Measurements from ENCODE around the gene EFCAB6. TPM values are rescaled to one million over a fixed set of nuclear protein-coding genes. Genes with fewer than 3 reads are reported as not detected.

EFCAB6 gene
- total RNA-seq, 1 donor from 2014 or later = 0.26 TPM

GRCh38 chr22:43487311-43488030 is 324.6 kb downstream of the EFCAB6 start:
- DNase-seq (ENCODE audit: low read depth, low spot score) = no peak

GRCh38 chr22:43485502-43486089 is 326.5 kb downstream of the EFCAB6 start:
- no peak for DNase-seq (ENCODE audit: low read depth, low spot score)

GRCh38 chr22:43484227-43484626 is 327.9 kb downstream of the EFCAB6 start:
- no peak for DNase-seq (ENCODE audit: low read depth, low spot score)

- DNase-seq (ENCODE audit: low read depth, low spot score) = no peak
Observed at GRCh38 chr22:43483669-43484068, 328.4 kb downstream of the EFCAB6 start.

- DNase-seq (ENCODE audit: low read depth, low spot score) = no peak
Observed at GRCh38 chr22:43483266-43483665, 328.8 kb downstream of the EFCAB6 start.

DNA sequence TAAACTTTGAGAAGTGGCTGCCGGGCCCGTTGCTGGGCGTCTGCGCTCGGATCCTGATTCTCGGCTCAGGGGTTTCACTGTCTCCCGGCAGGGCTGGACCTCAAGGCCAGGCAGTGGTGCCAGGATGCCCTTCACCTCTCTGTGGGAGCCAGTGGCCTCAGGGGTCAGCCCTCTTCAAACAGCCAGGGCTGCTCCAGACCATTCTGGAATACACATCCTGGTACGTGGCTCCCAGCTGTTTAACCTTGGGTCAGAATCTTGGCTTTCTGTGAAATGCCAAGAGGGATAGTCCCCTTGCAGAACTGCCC is 329.8 kb downstream of the EFCAB6 start:
- DNase-seq (ENCODE audit: low read depth, low spot score) = no peak

DNA sequence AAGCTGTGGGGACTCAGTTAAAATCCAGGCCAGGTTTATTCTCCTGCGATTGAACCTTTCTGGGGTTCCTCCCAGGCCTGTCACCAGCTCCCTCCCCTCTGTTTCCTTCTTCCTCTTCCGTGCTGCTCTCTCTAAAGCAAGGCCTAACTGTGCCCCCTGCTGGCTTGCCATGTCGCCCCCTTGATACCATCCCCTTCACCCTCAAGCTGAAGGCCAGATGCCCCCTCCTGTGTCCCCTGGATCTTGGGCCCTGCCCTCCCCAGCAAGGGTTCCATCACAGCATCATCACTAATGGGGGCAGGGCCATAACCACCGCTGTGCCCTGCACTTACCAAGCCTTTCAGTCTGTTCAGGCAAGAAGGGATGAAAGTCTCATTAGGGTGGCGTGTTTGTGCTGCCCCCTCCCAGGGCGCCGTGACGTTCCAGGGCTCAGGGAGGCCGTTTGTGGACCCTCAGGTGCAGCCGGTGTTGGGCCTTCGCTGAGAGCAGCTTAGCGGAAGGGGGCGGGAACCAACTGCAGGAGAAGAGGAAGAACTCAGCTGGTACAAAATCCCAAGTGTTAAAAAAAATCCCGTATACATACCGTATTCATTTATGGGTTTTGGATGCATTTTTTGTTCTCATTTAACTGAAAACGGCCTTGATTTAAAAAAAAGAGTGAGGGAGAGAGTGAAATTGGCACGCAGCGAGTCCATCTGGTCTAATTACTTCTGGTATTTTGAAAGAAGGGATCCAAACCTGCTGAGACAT is 330.4 kb downstream of the EFCAB6 start:
- DNase-seq (ENCODE audit: low read depth, low spot score) = no peak

DNA sequence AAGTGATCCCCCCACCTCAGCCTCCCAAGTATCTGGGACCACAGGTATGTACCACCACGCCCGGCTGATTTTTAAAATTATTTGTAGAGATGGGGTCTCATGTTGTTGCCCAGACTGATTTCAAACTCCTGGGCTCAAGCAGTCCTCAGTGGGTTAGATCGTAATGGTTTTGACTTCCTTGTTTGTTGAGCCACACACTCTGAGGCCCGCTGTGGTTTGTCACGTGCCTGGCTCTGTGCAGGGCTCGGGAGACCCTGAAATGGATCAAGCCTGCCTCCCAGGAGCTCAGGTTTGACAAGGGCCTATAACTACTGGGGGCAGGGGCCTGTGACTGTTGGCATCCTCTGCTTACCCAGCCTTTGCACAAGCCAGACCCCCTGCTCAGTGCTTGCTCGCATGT is 332.1 kb downstream of the EFCAB6 start:
- DNase-seq (ENCODE audit: low read depth, low spot score) = no peak

GRCh38 chr22:43479301-43479950 is 332.7 kb downstream of the EFCAB6 start:
- DNase-seq (ENCODE audit: low read depth, low spot score) = no peak

Other genes starting within 250 kb of the EFCAB6 start
- gene SULT4A1, start 50.2 kb upstream of the EFCAB6 start, total RNA-seq = 0.26 TPM in 1 of 2 replicates, not detected in the other
- not detected in 2 replicates for gene PNPLA5, start 79.7 kb upstream of the EFCAB6 start, total RNA-seq
- gene PNPLA3, start 111.5 kb upstream of the EFCAB6 start, total RNA-seq = 2.4 and 2.8 TPM in 2 replicates
- 57.3 and 59.2 TPM in 2 replicates for gene SAMM50, start 143.1 kb upstream of the EFCAB6 start, total RNA-seq
- gene PARVB, start 212.0 kb upstream of the EFCAB6 start, total RNA-seq = 128 and 140 TPM in 2 replicates